HL-60 (cell line): Measurements from ENCODE around the gene MSI2.

ENCODE experiments used
- CTCF ChIP-seq: IDR thresholded peaks from one replicate; pipeline ENCODE4 v1.5.1; 2011; ENCODE audit warnings: low read length, control low read depth, inconsistent platforms; ENCODE audit not compliant: insufficient read depth
- GABPA ChIP-seq: IDR thresholded peaks from 2 replicates; pipeline ENCODE4 v1.6.1; 2012; ENCODE audit warnings: low read depth
- POLR2AphosphoS5 ChIP-seq: IDR thresholded peaks from 2 replicates; pipeline ENCODE4 v1.6.1; 2012; ENCODE audit warnings: low read depth
- REST ChIP-seq: IDR thresholded peaks from 2 replicates; pipeline ENCODE4 v1.6.1; 2012; ENCODE audit warnings: low read depth; ENCODE audit not compliant: insufficient replicate concordance

- TF ChIP-seq CTCF (no peak), POLR2AphosphoS5 (no peak), REST (no peak), GABPA (no peak)
Observed at GRCh38 chr17:57625957-57626356, 369.6 kb downstream of the MSI2 start.
